Activated B cell treated with CpG ODN at 0.5 μM for 24 hours (primary cell): ENCODE measurements around the gene CCDC38. TPM values are rescaled to one million over a fixed set of nuclear protein-coding genes. Genes with fewer than 3 reads are reported as not detected.

ENCODE experiments used
- ATAC-seq: fragments of 200-7000 bp; cut with Tn5 transposase; one replicate; pipeline ENCODE4 v1.10.0; 2021; ENCODE audit warnings: low read depth, mild to moderate bottlenecking, moderate library complexity
- CTCF ChIA-PET: fragments of 350-600 bp; sonication (Branson Sonifier 250); formaldehyde crosslinking; loops from one replicate; lab custom pipeline; 2021; ENCODE audit warnings: antibody characterized with exemption; lab: Charles Lee
- POLR2A ChIA-PET: fragments of 350-600 bp; sonication (Branson Sonifier 250); formaldehyde crosslinking; loops from one replicate; lab custom pipeline; 2021; ENCODE audit warnings: antibody characterized with exemption; lab: Charles Lee
- DNase-seq: peaks from one replicate; pipeline ENCODE4 v3.0.0; 2022
- H3K27ac Mint-ChIP-seq: one replicate; pipeline ENCODE4 v1.8.0; 2020; ENCODE audit warnings: mixed read lengths
- H3K27me3 Mint-ChIP-seq: one replicate; pipeline ENCODE4 v1.8.0; 2021; ENCODE audit warnings: mixed read lengths
- H3K36me3 Mint-ChIP-seq: one replicate; pipeline ENCODE4 v1.8.0; 2021; ENCODE audit warnings: low read depth, mixed read lengths
- H3K4me1 Mint-ChIP-seq: one replicate; pipeline ENCODE4 v1.8.0; 2021; ENCODE audit warnings: mixed read lengths
- H3K4me3 Mint-ChIP-seq: one replicate; pipeline ENCODE4 v1.8.0; 2020; ENCODE audit warnings: mild to moderate bottlenecking, mixed read lengths
- H3K9me3 Mint-ChIP-seq: one replicate; pipeline ENCODE4 v1.8.0; 2020; ENCODE audit warnings: mixed read lengths
- CTCF ChIP-seq: fragments of 200-600 bp; IDR thresholded peaks from one replicate; pipeline ENCODE4 v1.8.0; 2022; ENCODE audit warnings: antibody characterized with exemption, mild to moderate bottlenecking
- intact Hi-C: fragments of 100-400 bp; cut with micrococcal nuclease; formaldehyde crosslinking; loops from one replicate; pipeline ENCODE4 v1.15.1; 2024
- total RNA-seq: library from RNA; stranded (reverse); gene quantifications from 2 replicates; pipeline ENCODE4 v1.2.3, GENCODE V29; 2022

Gene CCDC38
- total RNA-seq, 1 donor from 2014 or later, result 0.09 TPM

GRCh38 chr12:95978351-95978750 lies 35.9 kb upstream of the CCDC38 start:
- Mint-ChIP-seq H3K36me3 (peaks cover 2% of the 10 kb centered on the region), H3K27me3 (no peaks in the 10 kb centered on the region), H3K27ac (no peak overlapping the region), H3K4me1 (no peaks in the 10 kb centered on the region), H3K9me3 (no peaks in the 10 kb centered on the region), H3K4me3 (no peak overlapping the region)
- TF ChIP-seq CTCF, result no peak
- ATAC-seq (no peak), DNase-seq (no peak)
- ChIA-PET CTCF (no interaction called here), POLR2A (no interaction called here)
- intact Hi-C loops, result no loop called here

DNA sequence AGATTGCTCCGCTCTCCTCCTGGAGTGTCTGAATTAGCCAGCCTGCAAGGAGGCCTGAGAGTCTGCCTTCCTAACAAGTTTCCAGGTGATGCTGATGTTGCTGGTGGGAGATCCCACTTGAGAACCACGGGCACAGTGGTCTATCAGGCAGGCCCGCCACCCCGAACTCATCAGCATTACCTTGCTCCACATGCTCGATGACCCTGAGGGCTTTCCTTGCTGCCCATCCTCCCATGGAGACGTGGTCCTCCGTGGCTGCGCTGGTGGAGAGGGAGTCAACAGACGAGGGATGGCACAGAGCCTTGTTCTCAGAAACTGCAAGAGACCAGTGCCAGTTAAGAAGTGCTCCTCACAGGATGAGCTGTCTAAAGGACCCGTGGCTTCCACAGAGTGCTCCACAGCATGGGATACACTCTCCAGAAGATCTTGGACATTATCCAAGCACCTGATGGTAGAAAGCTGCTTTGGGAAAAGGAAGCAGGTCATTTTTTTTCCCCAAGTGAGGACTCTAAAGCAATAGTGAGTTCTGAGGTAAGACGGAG lies 35.4 kb upstream of the CCDC38 start:
- ChIA-PET POLR2A (interaction anchor here (0.7 kb wide), 1 partner anchor 119 kb away, joined by 4 read pairs; no protein-coding TSS in a partner anchor), CTCF (no interaction called here)
- TF ChIP-seq CTCF, result no peak
- ATAC-seq (no peak), DNase-seq (no peak)
- H3K27me3 Mint-ChIP-seq, result no peaks in the 10 kb centered on the region
- intact Hi-C loops, result no loop called here
- peaks cover 2% of the 10 kb centered on the region for H3K36me3 Mint-ChIP-seq
- H3K9me3 Mint-ChIP-seq, result no peaks in the 10 kb centered on the region
- no peak overlapping the region for H3K4me3 Mint-ChIP-seq
- H3K27ac Mint-ChIP-seq, result no peak overlapping the region
- H3K4me1 Mint-ChIP-seq, result no peaks in the 10 kb centered on the region

GRCh38 chr12:95976416-95976832 lies 34.0 kb upstream of the CCDC38 start:
- Mint-ChIP-seq H3K27me3 (no peaks in the 10 kb centered on the region), H3K27ac (no peak overlapping the region), H3K4me1 (no peaks in the 10 kb centered on the region), H3K36me3 (peaks cover 2% of the 10 kb centered on the region), H3K9me3 (no peaks in the 10 kb centered on the region), H3K4me3 (no peak overlapping the region)
- ChIA-PET CTCF (no interaction called here), POLR2A (no interaction called here)
- ATAC-seq (no peak), DNase-seq (no peak)
- intact Hi-C loops, result no loop called here
- no peak for TF ChIP-seq CTCF

DNA sequence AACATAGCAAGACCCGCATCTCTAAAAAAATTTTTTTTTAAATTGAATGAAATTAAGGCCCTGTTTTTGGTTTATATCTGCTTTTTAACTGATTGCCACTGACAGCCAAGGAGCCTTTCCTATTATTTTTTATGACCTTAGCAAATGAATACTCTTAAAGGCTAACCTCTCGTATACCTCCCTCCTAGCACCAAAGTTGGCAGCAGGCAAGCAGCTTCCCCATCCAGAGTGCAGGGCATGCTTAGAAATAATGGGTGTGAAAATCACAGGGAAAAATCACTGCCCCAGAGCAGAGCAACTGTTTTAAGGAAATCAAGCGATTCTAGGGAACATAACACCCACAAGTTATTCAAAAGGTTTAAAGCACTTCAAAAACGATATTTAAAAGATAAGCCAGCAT lies 33.1 kb upstream of the CCDC38 start:
- ChIA-PET CTCF (no interaction called here), POLR2A (no interaction called here)
- DNase-seq (no peak), ATAC-seq (no peak)
- no peaks in the 10 kb centered on the region for H3K4me1 Mint-ChIP-seq
- H3K9me3 Mint-ChIP-seq, result no peaks in the 10 kb centered on the region
- intact Hi-C loops, result no loop called here
- H3K27ac Mint-ChIP-seq, result no peak overlapping the region
- no peaks in the 10 kb centered on the region for H3K27me3 Mint-ChIP-seq
- no peak overlapping the region for H3K4me3 Mint-ChIP-seq
- H3K36me3 Mint-ChIP-seq, result peaks cover 2% of the 10 kb centered on the region
- TF ChIP-seq CTCF, result no peak

- POLR2A ChIA-PET, result no interaction called here
- CTCF ChIA-PET, result no interaction called here
- Mint-ChIP-seq H3K4me3 (no peak overlapping the region), H3K27ac (no peak overlapping the region), H3K4me1 (no peaks in the 10 kb centered on the region), H3K9me3 (no peaks in the 10 kb centered on the region), H3K36me3 (peaks cover 2% of the 10 kb centered on the region), H3K27me3 (no peaks in the 10 kb centered on the region)
- DNase-seq (no peak), ATAC-seq (no peak)
- TF ChIP-seq CTCF, result no peak
- intact Hi-C loops, result no loop called here
Observed at GRCh38 chr12:95974358-95974757, 31.9 kb upstream of the CCDC38 start.
